DOHH2 (cell line): ENCODE results near the gene KCTD16.

ENCODE experiments used
- CTCF ChIP-seq: fragments of 200-600 bp; sonication (generic); IDR thresholded peaks from one replicate; pipeline ENCODE4 v1.5.1; 2014; ENCODE audit warnings: antibody characterized with exemption, mild to moderate bottlenecking, low read depth, low read length; ENCODE audit not compliant: poor library complexity, severe bottlenecking
- EZH2phosphoT487 ChIP-seq: fragments of 200-600 bp; sonication (generic); IDR thresholded peaks from 2 replicates; pipeline ENCODE4 v1.6.1; 2017; ENCODE audit warnings: borderline replicate concordance, mild to moderate bottlenecking, antibody characterized with exemption, low read length, moderate library complexity, mixed read lengths

- TF ChIP-seq CTCF (no peak), EZH2phosphoT487 (no peak)
Measured at GRCh38 chr5:144122641-144123040, 48.0 kb upstream of the KCTD16 start.
